SK-N-SH treated with all-trans-retinoic acid at 6 μM for 48 hours (cell line): ENCODE measurements around the gene COG2.

ENCODE experiments used
- ATAC-seq: fragments of 200-7000 bp; cut with Tn5 transposase; 3 replicates; pipeline ENCODE4 v1.9.1; 2020; ENCODE audit warnings: mild to moderate bottlenecking, moderate library complexity
- ARNTL ChIP-seq: fragments of 450-650 bp; formaldehyde crosslinking; IDR thresholded peaks from 2 replicates; pipeline ENCODE4 v1.5.0; 2020; ENCODE audit warnings: low read depth, mild to moderate bottlenecking, moderate library complexity, borderline replicate concordance
- BACH2 ChIP-seq: fragments of 250-450 bp; sonication (Bioruptor Pico); IDR thresholded peaks from 2 replicates; pipeline ENCODE4 v1.9.0; 2021; ENCODE audit warnings: mild to moderate bottlenecking, borderline replicate concordance
- CREB5 ChIP-seq: fragments of 250-450 bp; sonication (Bioruptor Pico); IDR thresholded peaks from 2 replicates; pipeline ENCODE4 v1.5.1; 2020; ENCODE audit warnings: low read depth, mild to moderate bottlenecking, moderate library complexity
- CSDC2 ChIP-seq: fragments of 250-450 bp; sonication (Bioruptor Pico); IDR thresholded peaks from 2 replicates; pipeline ENCODE4 v1.5.0; 2020; ENCODE audit warnings: mild to moderate bottlenecking, moderate library complexity
- CSRNP3 ChIP-seq: fragments of 250-450 bp; sonication (Bioruptor Pico); IDR thresholded peaks from 2 replicates; pipeline ENCODE4 v1.5.1; 2021; ENCODE audit warnings: mild to moderate bottlenecking, moderate library complexity
- ESRRG ChIP-seq: fragments of 250-450 bp; sonication (Bioruptor Pico); IDR thresholded peaks from 2 replicates; pipeline ENCODE4 v1.6.1; 2021; ENCODE audit warnings: mild to moderate bottlenecking
- GLIS3 ChIP-seq: fragments of 250-450 bp; sonication (Bioruptor Pico); IDR thresholded peaks from 2 replicates; pipeline ENCODE4 v1.5.0; 2020; ENCODE audit warnings: mild to moderate bottlenecking, moderate library complexity
- ISL1 ChIP-seq: fragments of 250-450 bp; sonication (Bioruptor Pico); IDR thresholded peaks from 2 replicates; pipeline ENCODE4 v2.1.2; 2022; ENCODE audit warnings: mild to moderate bottlenecking, moderate library complexity
- OSR1 ChIP-seq: fragments of 250-450 bp; sonication (Bioruptor Pico); IDR thresholded peaks from 2 replicates; pipeline ENCODE4 v1.8.0; 2022; ENCODE audit warnings: moderate library complexity, mild to moderate bottlenecking, inconsistent platforms
- PATZ1 ChIP-seq: fragments of 250-450 bp; sonication (Bioruptor Pico); IDR thresholded peaks from 2 replicates; pipeline ENCODE4 v1.8.0; 2020; ENCODE audit warnings: mild to moderate bottlenecking, moderate library complexity, borderline replicate concordance
- PPARA ChIP-seq: fragments of 250-450 bp; sonication (Bioruptor Pico); IDR thresholded peaks from 2 replicates; pipeline ENCODE4 v1.5.0; 2020; ENCODE audit warnings: mild to moderate bottlenecking, borderline replicate concordance
- SNAI2 ChIP-seq: fragments of 250-450 bp; sonication (Bioruptor Pico); IDR thresholded peaks from 2 replicates; pipeline ENCODE4 v1.5.0; 2020; ENCODE audit warnings: mild to moderate bottlenecking, moderate library complexity
- TCF4 ChIP-seq: fragments of 250-450 bp; sonication (Bioruptor Pico); IDR thresholded peaks from 2 replicates; pipeline ENCODE4 v1.8.0; 2021; ENCODE audit warnings: mild to moderate bottlenecking, moderate library complexity, borderline replicate concordance
- TOX ChIP-seq: fragments of 250-450 bp; sonication (Bioruptor Pico); IDR thresholded peaks from 2 replicates; pipeline ENCODE4 v1.8.0; 2021; ENCODE audit warnings: mild to moderate bottlenecking, moderate library complexity, borderline replicate concordance
- ZC3H10 ChIP-seq: fragments of 250-450 bp; sonication (Bioruptor Pico); IDR thresholded peaks from 2 replicates; pipeline ENCODE4 v1.5.1; 2021; ENCODE audit warnings: mild to moderate bottlenecking, moderate library complexity
- ZFP30 ChIP-seq: fragments of 450-650 bp; formaldehyde crosslinking; IDR thresholded peaks from 2 replicates; pipeline ENCODE4 v1.5.0; 2022; ENCODE audit warnings: mild to moderate bottlenecking, moderate library complexity
- ZNF565 ChIP-seq: fragments of 450-650 bp; formaldehyde crosslinking; conservative IDR thresholded peaks from 2 replicates; pipeline ENCODE4 v1.5.0; 2020; ENCODE audit warnings: low read depth, mild to moderate bottlenecking, moderate library complexity
- ZNF8 ChIP-seq: fragments of 450-650 bp; formaldehyde crosslinking; IDR thresholded peaks from 2 replicates; pipeline ENCODE4 v1.5.0; 2020; ENCODE audit warnings: mild to moderate bottlenecking, moderate library complexity
- TF ChIP-seq, protein P1 (sequence below): fragments of 250-450 bp; sonication (Bioruptor Pico); IDR thresholded peaks from 2 replicates; pipeline ENCODE4 v1.5.0; 2020; ENCODE audit warnings: mild to moderate bottlenecking, moderate library complexity
- TF ChIP-seq, protein P2 (sequence below): fragments of 250-450 bp; sonication (Bioruptor Pico); IDR thresholded peaks from 2 replicates; pipeline ENCODE4 v1.8.0; 2021; ENCODE audit warnings: low read depth, mild to moderate bottlenecking, moderate library complexity, borderline replicate concordance

The COG2 gene

GRCh38 chr1:230679825-230680224 is 37.5 kb downstream of the COG2 start:
- no peak for ATAC-seq
- TF ChIP-seq CSDC2 (CRISPR knock-in tag) (no peak), PPARA (CRISPR knock-in tag) (no peak), BACH2 (CRISPR knock-in tag) (no peak), TOX (CRISPR knock-in tag) (no peak), ZNF8 (CRISPR knock-in tag) (no peak), ZC3H10 (CRISPR knock-in tag) (no peak), ZFP30 (no peak), CSRNP3 (CRISPR knock-in tag) (no peak), ESRRG (no peak), TCF4 (no peak), PATZ1 (CRISPR knock-in tag) (no peak), SNAI2 (CRISPR knock-in tag) (no peak)
- TF ChIP-seq, protein P1, sequence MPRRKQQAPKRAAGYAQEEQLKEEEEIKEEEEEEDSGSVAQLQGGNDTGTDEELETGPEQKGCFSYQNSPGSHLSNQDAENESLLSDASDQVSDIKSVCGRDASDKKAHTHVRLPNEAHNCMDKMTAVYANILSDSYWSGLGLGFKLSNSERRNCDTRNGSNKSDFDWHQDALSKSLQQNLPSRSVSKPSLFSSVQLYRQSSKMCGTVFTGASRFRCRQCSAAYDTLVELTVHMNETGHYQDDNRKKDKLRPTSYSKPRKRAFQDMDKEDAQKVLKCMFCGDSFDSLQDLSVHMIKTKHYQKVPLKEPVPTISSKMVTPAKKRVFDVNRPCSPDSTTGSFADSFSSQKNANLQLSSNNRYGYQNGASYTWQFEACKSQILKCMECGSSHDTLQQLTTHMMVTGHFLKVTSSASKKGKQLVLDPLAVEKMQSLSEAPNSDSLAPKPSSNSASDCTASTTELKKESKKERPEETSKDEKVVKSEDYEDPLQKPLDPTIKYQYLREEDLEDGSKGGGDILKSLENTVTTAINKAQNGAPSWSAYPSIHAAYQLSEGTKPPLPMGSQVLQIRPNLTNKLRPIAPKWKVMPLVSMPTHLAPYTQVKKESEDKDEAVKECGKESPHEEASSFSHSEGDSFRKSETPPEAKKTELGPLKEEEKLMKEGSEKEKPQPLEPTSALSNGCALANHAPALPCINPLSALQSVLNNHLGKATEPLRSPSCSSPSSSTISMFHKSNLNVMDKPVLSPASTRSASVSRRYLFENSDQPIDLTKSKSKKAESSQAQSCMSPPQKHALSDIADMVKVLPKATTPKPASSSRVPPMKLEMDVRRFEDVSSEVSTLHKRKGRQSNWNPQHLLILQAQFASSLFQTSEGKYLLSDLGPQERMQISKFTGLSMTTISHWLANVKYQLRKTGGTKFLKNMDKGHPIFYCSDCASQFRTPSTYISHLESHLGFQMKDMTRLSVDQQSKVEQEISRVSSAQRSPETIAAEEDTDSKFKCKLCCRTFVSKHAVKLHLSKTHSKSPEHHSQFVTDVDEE: no peak

- no peak for ATAC-seq
- TF ChIP-seq CREB5 (CRISPR knock-in tag) (no peak), OSR1 (no peak), ZNF565 (CRISPR knock-in tag) (no peak), SNAI2 (CRISPR knock-in tag) (no peak), TCF4 (no peak), ZNF8 (CRISPR knock-in tag) (no peak), GLIS3 (CRISPR knock-in tag) (no peak), TOX (CRISPR knock-in tag) (no peak), CSRNP3 (CRISPR knock-in tag) (no peak), PPARA (CRISPR knock-in tag) (no peak), ISL1 (no peak), ARNTL (CRISPR knock-in tag) (no peak)
- TF ChIP-seq, protein P2, sequence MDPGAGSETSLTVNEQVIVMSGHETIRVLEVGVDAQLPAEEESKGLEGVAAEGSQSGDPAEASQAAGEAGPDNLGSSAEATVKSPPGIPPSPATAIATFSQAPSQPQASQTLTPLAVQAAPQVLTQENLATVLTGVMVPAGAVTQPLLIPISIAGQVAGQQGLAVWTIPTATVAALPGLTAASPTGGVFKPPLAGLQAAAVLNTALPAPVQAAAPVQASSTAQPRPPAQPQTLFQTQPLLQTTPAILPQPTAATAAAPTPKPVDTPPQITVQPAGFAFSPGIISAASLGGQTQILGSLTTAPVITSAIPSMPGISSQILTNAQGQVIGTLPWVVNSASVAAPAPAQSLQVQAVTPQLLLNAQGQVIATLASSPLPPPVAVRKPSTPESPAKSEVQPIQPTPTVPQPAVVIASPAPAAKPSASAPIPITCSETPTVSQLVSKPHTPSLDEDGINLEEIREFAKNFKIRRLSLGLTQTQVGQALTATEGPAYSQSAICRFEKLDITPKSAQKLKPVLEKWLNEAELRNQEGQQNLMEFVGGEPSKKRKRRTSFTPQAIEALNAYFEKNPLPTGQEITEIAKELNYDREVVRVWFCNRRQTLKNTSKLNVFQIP (CRISPR knock-in tag): no peak
- TF ChIP-seq, protein P1: no peak
- TF ChIP-seq, all 23 proteins: peak for 0
Measured at GRCh38 chr1:230680300-230681025, 38.2 kb downstream of the COG2 start.
